ENCODE results near the gene C1GALT1. TPM values are rescaled to one million over a fixed set of nuclear protein-coding genes. Genes with fewer than 3 reads are reported as not detected.
A peak's percentile ranks its signal among the peaks of the same experiment; 100 is the strongest.

C1GALT1 gene
- polyA plus RNA-seq, 6 donors from 2014 or later = 56.2 to 102 (median 83.6) TPM

- peaks cover 0 to 4% (median 0%) of the 10 kb centered on the region in 3 donors for H3K4me1 Mint-ChIP-seq
- no peak overlapping the region for H3K4me3 Mint-ChIP-seq
- H3K27ac Mint-ChIP-seq = no peak overlapping the region
- peaks cover 0 to 11% (median 4%) of the 10 kb centered on the region in 7 donors for H3K9me3 Mint-ChIP-seq
- DNase-seq (no peak), ATAC-seq (ENCODE audit: low read depth in 2 of 2) (no peak)
- peaks cover 0 to 9% (median 0%) of the 10 kb centered on the region in 3 donors for H3K27me3 Mint-ChIP-seq
- H3K36me3 Mint-ChIP-seq = peaks cover 0 to 7% of the 10 kb centered on the region in 2 donors
Observed at GRCh38 chr7:7290429-7291122, 108.2 kb downstream of the C1GALT1 start.

GRCh38 chr7:7292085-7292484 lies 109.7 kb downstream of the C1GALT1 start:
- no peaks in the 10 kb centered on the region for H3K9me3 Mint-ChIP-seq
- peaks cover 0 to 4% (median 0%) of the 10 kb centered on the region in 3 donors for H3K4me1 Mint-ChIP-seq
- no peak overlapping the region for H3K4me3 Mint-ChIP-seq
- no peak overlapping the region for H3K27ac Mint-ChIP-seq
- no peak for DNase-seq
- peaks cover 0 to 9% (median 0%) of the 10 kb centered on the region in 3 donors for H3K27me3 Mint-ChIP-seq
- H3K36me3 Mint-ChIP-seq = no peaks in the 10 kb centered on the region
- ATAC-seq (ENCODE audit: low read depth in 2 of 2) = no peak

- Mint-ChIP-seq H3K4me3 (no peak overlapping the region), H3K27me3 (peaks cover 0 to 9% (median 0%) of the 10 kb centered on the region in 3 donors), H3K4me1 (peaks cover 0 to 4% (median 0%) of the 10 kb centered on the region in 3 donors), H3K27ac (peak overlapping the region in 1 of 6 donors; percentile 14), H3K9me3 (peaks cover 0 to 4% (median 2%) of the 10 kb centered on the region in 7 donors), H3K36me3 (no peaks in the 10 kb centered on the region)
- DNase-seq (no peak), ATAC-seq (ENCODE audit: low read depth in 2 of 2) (no peak)
Observed at GRCh38 chr7:7292608-7293007, 110.3 kb downstream of the C1GALT1 start.

- peaks cover 0 to 4% (median 0%) of the 10 kb centered on the region in 3 donors for H3K4me1 Mint-ChIP-seq
- H3K4me3 Mint-ChIP-seq = no peak overlapping the region
- ATAC-seq (ENCODE audit: low read depth in 2 of 2) (no peak), DNase-seq (no peak)
- H3K27me3 Mint-ChIP-seq = peaks cover 0 to 9% (median 0%) of the 10 kb centered on the region in 3 donors
- H3K27ac Mint-ChIP-seq = no peak overlapping the region
- H3K36me3 Mint-ChIP-seq = no peaks in the 10 kb centered on the region
- H3K9me3 Mint-ChIP-seq = peaks cover 0 to 7% (median 3%) of the 10 kb centered on the region in 7 donors
Observed at GRCh38 chr7:7293092-7293491, 110.7 kb downstream of the C1GALT1 start.

GRCh38 chr7:7294911-7295310 lies 112.6 kb downstream of the C1GALT1 start:
- Mint-ChIP-seq H3K4me1 (peaks cover 0 to 4% (median 0%) of the 10 kb centered on the region in 3 donors), H3K9me3 (peaks cover 0 to 7% (median 3%) of the 10 kb centered on the region in 7 donors), H3K27ac (no peak overlapping the region), H3K4me3 (no peak overlapping the region), H3K36me3 (no peaks in the 10 kb centered on the region), H3K27me3 (peaks cover 0 to 9% (median 0%) of the 10 kb centered on the region in 3 donors)
- ATAC-seq (ENCODE audit: low read depth in 2 of 2) (no peak), DNase-seq (no peak)

All from naive B cell (primary cell).